Spleen (tissue), 7 donors: ENCODE measurements around the gene EDIL3.

ENCODE experiments used
- CTCF ChIP-seq, 11 experiments: fragments of 200-600 bp in 7 of 11; fragments of 450-650 bp in 4 of 11; sonication (generic) in 4 of 11; IDR thresholded peaks in 8 of 11; conservative IDR thresholded peaks in 3 of 11; 1 replicate in 7 of 11; 2 replicates in 4 of 11; pipeline versions ENCODE4 v1.4.0 to v1.8.0; 2016 to 2021; ENCODE audit warnings: antibody characterized with exemption in 11 of 11, inconsistent platforms in 4 of 11, mild to moderate bottlenecking in 1 of 11
- POLR2A ChIP-seq, 3 donors: fragments of 450-650 bp; IDR thresholded peaks; one replicate each; pipeline ENCODE4 v1.5.1; 2017; ENCODE audit warnings: antibody characterized with exemption in 3 of 3, mild to moderate bottlenecking in 1 of 3
- POLR2AphosphoS5 ChIP-seq, 3 donors: sonication (generic); formaldehyde crosslinking; IDR thresholded peaks; one replicate each; pipeline ENCODE4 v1.5.1; 2017; ENCODE audit warnings: antibody characterized with exemption in 3 of 3
- donor health status: DM: no; HTN: no; CAD: no; lungs with moderate emphysema.
- donor health status: DM: no; HTN: no; CAD: no.
- donor health status: DM: no; HTN: no; CAD: no.

GRCh38 chr5:84344788-84345187, 39.9 kb downstream of the EDIL3 start:
- TF ChIP-seq CTCF (IDR thresholded peaks at IDR 0.05 in 8 of 11, conservative IDR thresholded peaks at IDR 0.05 in 3 of 11) (no peak), POLR2AphosphoS5 (IDR thresholded peaks at IDR 0.05) (no peak), POLR2A (IDR thresholded peaks at IDR 0.05) (no peak)
